ENCODE data around the gene ALDH5A1.

GRCh38 chr6:24476631-24477030 is 18.1 kb upstream of the ALDH5A1 start:
- TF ChIP-seq POLR2AphosphoS5 (IDR thresholded peaks at IDR 0.05; ENCODE audit: low read depth, low read length) (no peak), POLR2A (IDR thresholded peaks at IDR 0.05; ENCODE audit: low read depth, low read length) (no peak)

Measured in GM12892 (cell line).